GM18520 (cell line): ENCODE results near the gene SLC18A3.

Experiments used
- ATAC-seq: cut with Tn5 transposase; IDR thresholded peaks from one replicate; pipeline ENCODE4 v1.9.1; 2021; ENCODE audit not compliant: unreplicated experiment

The SLC18A3 gene

DNA sequence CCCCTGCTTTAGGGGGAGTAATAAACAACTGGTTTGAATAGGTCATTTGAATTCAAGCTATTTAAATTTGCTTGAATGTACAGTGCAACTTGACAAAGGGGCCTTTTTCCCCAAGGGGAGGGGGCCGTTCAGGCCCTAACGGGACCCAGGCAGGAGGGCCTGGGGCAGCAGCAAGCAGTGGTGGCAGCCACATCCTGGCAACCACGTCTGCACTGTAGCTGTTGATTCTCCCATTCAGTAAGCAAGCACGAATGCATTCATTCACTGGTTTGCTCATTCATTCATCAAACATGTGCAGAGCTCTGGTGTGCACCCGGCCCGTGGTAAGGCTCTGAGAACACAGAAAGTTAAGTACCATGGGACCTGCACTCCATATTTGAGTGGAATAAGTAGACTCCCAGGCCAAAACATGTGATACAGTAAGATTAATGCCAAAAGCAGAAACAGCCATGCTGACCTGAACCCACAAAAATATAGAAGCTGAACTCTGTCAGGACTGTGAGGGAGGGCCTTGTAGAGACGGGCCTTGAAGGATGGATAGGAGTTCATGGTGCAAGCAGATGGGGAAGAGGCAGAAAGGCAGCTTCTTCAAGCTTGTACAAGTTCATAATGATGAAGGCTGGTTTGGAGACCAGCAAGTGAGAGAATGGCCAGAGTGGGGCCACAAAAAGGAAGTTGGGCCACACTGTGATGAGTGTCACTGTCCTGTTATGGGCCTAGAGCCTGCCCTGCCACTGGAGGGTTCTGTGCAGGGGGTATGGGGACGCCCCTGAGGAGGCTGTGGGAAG is 40.0 kb downstream of the SLC18A3 start:
- ATAC-seq = no peak

DNA sequence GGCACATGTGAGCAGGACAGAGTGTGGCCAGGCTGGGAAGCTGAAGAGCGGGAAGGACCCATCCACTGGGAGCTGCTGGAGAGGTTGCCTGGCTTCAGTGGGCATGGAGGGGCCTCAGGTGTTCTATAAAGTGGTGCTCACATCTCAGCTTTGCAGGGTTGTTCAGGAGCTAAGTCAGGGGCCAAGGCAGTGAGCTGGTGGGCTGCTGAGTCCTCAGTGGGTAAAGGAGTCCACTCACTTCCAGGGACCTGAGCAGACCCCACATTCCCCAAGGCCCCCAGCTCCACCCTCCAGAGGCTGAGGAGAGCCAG is 40.6 kb downstream of the SLC18A3 start:
- no peak for ATAC-seq

DNA sequence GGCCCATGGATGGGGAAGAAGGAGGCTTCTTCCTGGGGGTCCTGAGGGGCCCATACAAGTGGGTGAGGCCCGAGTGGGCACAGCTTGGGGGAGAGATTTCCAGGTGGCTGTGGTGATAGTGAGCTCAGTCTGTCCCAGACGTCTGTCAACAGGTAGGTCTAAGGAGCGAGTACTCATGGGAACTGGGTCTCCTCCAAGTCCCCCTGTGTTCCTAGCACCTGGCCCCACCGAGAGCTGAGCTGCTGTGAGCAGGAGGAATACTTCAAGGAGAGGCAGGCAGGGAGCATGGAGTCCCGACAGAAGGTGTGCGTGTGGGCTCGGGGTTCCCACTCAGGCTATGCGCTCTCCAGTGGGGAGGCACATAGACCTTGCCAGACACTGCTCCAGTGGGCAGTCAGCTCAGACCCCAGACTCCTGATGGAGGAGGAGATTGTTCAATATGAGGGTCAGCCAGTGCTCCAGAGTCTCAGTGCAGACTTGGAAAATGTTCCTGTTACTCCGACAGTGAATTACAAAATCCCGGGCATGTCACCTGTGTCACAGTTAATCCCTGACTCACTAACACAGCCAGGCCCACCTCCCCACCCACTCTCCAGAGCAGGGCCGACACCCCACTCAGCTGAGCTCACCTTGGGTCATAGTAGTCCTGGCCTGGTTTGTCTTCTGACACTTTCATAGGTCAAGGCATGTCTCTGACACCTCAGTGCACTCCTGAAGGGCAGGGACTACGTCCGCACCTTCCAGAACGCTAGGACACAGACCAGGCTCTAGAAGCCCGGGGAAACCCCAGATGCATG is 41.1 kb downstream of the SLC18A3 start:
- ATAC-seq = no peak

GRCh38 chr10:49651917-49652316 is 41.8 kb downstream of the SLC18A3 start:
- ATAC-seq = no peak

GRCh38 chr10:49652421-49653272 is 42.5 kb downstream of the SLC18A3 start:
- no peak for ATAC-seq

GRCh38 chr10:49653273-49653929 is 43.3 kb downstream of the SLC18A3 start:
- ATAC-seq = no peak

- no peak for ATAC-seq
Measured at GRCh38 chr10:49654036-49654693, 44.1 kb downstream of the SLC18A3 start.

- ATAC-seq = no peak
Measured at GRCh38 chr10:49655099-49655498, 45.0 kb downstream of the SLC18A3 start.

DNA sequence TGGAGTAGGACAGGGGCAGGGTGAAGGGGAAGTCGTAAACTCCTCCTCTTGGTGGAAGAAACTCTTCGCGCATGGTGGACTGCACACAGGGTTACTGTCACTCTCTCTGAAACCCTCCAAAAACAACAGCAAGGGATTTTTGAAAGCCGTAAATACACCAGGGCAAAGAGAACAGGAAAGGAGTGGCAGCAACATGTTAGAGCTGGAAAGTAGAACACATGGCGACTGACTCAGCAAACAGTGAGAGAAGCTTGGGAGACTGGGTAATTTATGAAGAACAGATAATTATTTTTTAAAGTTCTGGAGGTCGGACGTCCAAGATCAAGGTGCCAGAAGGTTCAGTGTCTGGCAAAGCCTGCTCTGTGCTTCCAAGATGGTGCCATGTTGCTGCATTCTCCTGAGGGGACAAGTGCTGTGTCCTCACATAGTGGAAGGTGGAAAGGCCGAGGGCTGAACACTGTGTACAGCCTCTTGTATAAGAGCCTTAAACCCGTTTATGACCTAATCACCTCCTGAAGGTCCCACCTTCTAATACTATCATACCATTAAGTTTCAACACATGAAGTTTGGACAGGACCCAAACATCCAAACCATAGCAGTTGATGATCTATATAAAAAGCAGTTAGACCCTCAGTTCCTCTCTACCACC is 46.9 kb downstream of the SLC18A3 start:
- no peak for ATAC-seq

DNA sequence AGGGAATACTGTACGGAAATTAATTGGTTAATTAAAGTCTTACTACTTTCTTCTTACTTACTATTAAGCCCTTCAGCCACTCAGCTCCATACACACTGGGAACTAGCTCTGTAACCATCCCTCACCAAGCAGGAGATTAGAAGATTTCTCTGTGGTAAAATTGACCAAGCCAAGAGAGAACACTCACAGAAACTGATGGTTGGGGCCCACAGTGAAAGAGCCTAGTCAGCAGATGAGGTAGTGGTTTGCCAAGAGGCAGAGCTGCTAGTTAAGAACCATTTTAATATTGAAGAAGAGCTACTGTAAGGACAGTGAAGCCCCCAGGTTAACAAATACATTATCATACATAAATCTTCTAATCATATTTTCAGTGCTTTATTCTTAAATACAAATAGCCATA is 47.5 kb downstream of the SLC18A3 start:
- no peak for ATAC-seq

- no peak for ATAC-seq
Measured at GRCh38 chr10:49661140-49661856, 51.2 kb downstream of the SLC18A3 start.
